Measurements from ENCODE around the gene AKAP13. TPM values are rescaled to one million over a fixed set of nuclear protein-coding genes. Genes with fewer than 3 reads are reported as not detected.
A peak's percentile ranks its signal among the peaks of the same experiment; 100 is the strongest.

Gene AKAP13
- total RNA-seq, 6 donors from 2014 or later: 329 to 1,278 (median 748) TPM

DNA sequence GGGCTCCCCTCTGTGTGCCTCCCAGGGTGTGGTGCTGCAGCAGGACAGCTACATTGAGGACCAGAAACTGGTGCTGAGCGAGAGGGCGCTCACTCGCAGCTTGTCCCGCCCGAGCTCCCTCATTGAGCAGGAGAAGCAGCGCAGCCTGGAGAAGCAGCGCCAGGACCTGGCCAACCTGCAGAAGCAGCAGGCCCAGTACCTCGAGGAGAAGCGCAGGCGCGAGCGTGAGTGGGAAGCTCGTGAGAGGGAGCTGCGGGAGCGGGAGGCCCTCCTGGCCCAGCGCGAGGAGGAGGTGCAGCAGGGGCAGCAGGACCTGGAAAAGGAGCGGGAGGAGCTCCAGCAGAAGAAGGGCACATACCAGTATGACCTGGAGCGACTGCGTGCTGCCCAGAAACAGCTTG is 360.6 kb downstream of the AKAP13 start:
- Histone ChIP-seq H3K4me3 (no peak overlapping the region), H3K27ac (peak overlapping the region in 1 of 4 donors; percentile 16), H3K36me3 (peaks cover 63 to 98% (median 86%) of the 10 kb centered on the region in 4 donors), H3K4me1 (peaks cover 0 to 6% (median 0%) of the 10 kb centered on the region in 4 donors), H3K9me3 (no peaks in the 10 kb centered on the region), H3K27me3 (no peaks in the 10 kb centered on the region)
- ATAC-seq (ENCODE audit: low FRiP score in 2 of 2): no peak
- peak in 1 of 2 donors; percentile 73 for DNase-seq
- WGBS, 2 donors: 95 to 96% methylated on average over 20 of the region's 20 CpGs
- TF ChIP-seq, protein P1, sequence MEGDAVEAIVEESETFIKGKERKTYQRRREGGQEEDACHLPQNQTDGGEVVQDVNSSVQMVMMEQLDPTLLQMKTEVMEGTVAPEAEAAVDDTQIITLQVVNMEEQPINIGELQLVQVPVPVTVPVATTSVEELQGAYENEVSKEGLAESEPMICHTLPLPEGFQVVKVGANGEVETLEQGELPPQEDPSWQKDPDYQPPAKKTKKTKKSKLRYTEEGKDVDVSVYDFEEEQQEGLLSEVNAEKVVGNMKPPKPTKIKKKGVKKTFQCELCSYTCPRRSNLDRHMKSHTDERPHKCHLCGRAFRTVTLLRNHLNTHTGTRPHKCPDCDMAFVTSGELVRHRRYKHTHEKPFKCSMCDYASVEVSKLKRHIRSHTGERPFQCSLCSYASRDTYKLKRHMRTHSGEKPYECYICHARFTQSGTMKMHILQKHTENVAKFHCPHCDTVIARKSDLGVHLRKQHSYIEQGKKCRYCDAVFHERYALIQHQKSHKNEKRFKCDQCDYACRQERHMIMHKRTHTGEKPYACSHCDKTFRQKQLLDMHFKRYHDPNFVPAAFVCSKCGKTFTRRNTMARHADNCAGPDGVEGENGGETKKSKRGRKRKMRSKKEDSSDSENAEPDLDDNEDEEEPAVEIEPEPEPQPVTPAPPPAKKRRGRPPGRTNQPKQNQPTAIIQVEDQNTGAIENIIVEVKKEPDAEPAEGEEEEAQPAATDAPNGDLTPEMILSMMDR (IDR thresholded peaks at IDR 0.05): no peak
- TF ChIP-seq POLR2A (IDR thresholded peaks at IDR 0.05): no peak

DNA sequence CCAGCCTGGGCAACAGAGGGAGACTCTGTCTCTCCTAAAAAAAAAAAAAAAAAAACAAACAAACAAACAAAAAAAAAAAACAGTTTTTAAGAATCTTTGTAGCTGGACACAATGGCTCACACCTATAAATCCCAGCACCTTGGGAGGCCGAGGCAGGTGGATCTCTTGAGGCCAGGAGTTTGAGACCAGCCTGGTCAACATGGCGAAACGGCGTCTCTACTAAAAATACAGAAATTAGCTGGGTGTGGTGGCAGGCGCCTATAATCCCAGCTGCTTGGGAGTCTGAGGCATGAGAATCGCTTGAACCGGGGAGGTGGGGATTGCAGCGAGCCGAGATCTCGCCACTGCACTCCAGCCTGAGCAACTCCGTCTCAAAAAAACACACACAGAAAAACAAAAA is 361.3 kb downstream of the AKAP13 start:
- peaks cover 61 to 98% (median 86%) of the 10 kb centered on the region in 4 donors for H3K36me3 ChIP-seq
- WGBS, 2 donors: 96% methylated on average over 11 of the region's 11 CpGs
- ATAC-seq (ENCODE audit: low FRiP score in 2 of 2) (no peak), DNase-seq (no peak)
- H3K9me3 ChIP-seq: no peaks in the 10 kb centered on the region
- TF ChIP-seq, protein P1 (IDR thresholded peaks at IDR 0.05): no peak
- TF ChIP-seq EP300 (IDR thresholded peaks at IDR 0.05): no peak
- H3K27ac ChIP-seq: no peak overlapping the region
- H3K4me3 ChIP-seq: no peak overlapping the region
- H3K4me1 ChIP-seq: peaks cover 0 to 6% (median 0%) of the 10 kb centered on the region in 4 donors
- no peaks in the 10 kb centered on the region for H3K27me3 ChIP-seq

DNA sequence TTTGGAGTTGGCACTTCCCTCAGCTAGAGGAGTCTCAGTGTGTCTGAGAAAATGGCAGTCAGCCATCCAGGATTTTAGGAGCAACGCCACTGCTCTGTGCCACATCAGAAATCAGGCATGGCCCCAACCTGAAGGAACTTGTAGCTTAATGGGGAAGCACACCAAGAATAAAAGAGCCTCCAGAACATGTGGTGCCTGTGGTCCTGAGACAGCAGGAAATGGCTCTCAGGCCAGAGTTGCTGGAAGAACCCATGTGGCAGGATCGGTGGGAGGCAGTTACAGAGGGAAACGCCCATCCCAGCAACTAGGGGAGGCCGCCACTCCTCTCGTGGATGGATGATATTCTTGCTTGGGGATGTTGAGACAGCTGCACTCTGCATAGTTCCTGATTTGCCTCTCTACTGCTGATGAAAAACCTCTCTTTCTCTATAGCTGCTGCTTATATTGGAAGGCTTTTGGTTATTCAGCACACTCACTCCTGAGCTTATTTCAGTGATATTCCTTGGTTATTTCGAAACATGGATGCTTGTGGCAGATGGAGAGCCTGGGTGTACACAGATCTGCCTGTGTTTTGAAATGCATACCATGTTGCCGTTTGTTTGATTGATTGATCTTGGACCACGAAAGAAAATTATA is 361.9 kb downstream of the AKAP13 start:
- no peaks in the 10 kb centered on the region for H3K9me3 ChIP-seq
- ATAC-seq (ENCODE audit: low FRiP score in 2 of 2) (no peak), DNase-seq (no peak)
- TF ChIP-seq POLR2A (IDR thresholded peaks at IDR 0.05) (no peak), POLR2AphosphoS5 (IDR thresholded peaks at IDR 0.05) (no peak), EP300 (IDR thresholded peaks at IDR 0.05) (no peak)
- TF ChIP-seq, protein P1 (IDR thresholded peaks at IDR 0.05): no peak
- WGBS, 2 donors: 59 to 66% methylated on average over 4 to 8 of the region's 8 CpGs
- H3K27ac ChIP-seq: peak overlapping the region in 1 of 4 donors; percentile 38
- H3K27me3 ChIP-seq: no peaks in the 10 kb centered on the region
- H3K4me3 ChIP-seq: no peak overlapping the region
- H3K36me3 ChIP-seq: peaks cover 55 to 98% (median 87%) of the 10 kb centered on the region in 4 donors
- peaks cover 0 to 6% (median 0%) of the 10 kb centered on the region in 4 donors for H3K4me1 ChIP-seq

DNA sequence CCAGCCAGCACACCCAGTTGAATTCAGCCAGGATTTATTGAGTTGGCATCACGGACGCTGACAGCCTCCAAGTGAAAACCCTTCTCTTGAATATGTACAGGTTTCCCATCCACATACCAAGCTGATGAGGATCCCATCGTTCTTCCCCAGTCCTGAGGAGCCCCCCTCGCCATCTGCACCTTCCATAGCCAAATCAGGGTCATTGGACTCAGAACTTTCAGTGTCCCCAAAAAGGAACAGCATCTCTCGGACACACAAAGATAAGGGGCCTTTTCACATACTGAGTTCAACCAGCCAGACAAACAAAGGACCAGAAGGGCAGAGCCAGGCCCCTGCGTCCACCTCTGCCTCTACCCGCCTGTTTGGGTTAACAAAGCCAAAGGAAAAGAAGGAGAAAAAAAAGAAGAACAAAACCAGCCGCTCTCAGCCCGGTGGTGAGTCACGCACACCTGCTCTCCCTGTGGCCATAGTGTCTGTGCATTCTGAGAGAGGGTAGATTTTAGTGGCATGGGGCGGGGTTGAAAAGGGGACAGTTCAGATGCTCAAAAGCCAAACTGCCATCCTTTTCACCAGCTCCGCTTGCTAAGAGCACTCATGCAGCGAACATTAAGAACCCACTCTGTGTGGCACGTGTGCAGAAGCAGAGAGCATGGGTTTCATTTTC is 363.1 kb downstream of the AKAP13 start:
- DNase-seq (no peak), ATAC-seq (ENCODE audit: low FRiP score in 2 of 2) (no peak)
- Histone ChIP-seq H3K9me3 (no peaks in the 10 kb centered on the region), H3K4me1 (peaks cover 0 to 11% (median 4%) of the 10 kb centered on the region in 4 donors), H3K4me3 (no peak overlapping the region), H3K27me3 (no peaks in the 10 kb centered on the region), H3K27ac (no peak overlapping the region), H3K36me3 (peaks cover 56 to 99% (median 89%) of the 10 kb centered on the region in 4 donors)
- TF ChIP-seq POLR2A (IDR thresholded peaks at IDR 0.05): no peak
- TF ChIP-seq EP300 (IDR thresholded peaks at IDR 0.05): no peak
- TF ChIP-seq, protein P1 (IDR thresholded peaks at IDR 0.05): no peak
- TF ChIP-seq POLR2AphosphoS5 (IDR thresholded peaks at IDR 0.05): no peak
- 91% methylated on average over 14 of the region's 14 CpGs for WGBS, 2 donors
